ENCODE measurements around the gene FGFR3. TPM values are rescaled to one million over a fixed set of nuclear protein-coding genes. Genes with fewer than 3 reads are reported as not detected.
"Not testable (repeated sequence)": the region's sequence is repeated elsewhere in the genome, so short reads cannot be mapped to it uniquely, and the experiment has no call there.

The FGFR3 gene
- total RNA-seq, 2 donors from 2014 or later = 8.7 to 78.2 TPM

- TF ChIP-seq POLR2A (IDR thresholded peaks at IDR 0.05) (no peak), POLR2AphosphoS5 (IDR thresholded peaks at IDR 0.05) (no peak)
- TF ChIP-seq, protein P1, sequence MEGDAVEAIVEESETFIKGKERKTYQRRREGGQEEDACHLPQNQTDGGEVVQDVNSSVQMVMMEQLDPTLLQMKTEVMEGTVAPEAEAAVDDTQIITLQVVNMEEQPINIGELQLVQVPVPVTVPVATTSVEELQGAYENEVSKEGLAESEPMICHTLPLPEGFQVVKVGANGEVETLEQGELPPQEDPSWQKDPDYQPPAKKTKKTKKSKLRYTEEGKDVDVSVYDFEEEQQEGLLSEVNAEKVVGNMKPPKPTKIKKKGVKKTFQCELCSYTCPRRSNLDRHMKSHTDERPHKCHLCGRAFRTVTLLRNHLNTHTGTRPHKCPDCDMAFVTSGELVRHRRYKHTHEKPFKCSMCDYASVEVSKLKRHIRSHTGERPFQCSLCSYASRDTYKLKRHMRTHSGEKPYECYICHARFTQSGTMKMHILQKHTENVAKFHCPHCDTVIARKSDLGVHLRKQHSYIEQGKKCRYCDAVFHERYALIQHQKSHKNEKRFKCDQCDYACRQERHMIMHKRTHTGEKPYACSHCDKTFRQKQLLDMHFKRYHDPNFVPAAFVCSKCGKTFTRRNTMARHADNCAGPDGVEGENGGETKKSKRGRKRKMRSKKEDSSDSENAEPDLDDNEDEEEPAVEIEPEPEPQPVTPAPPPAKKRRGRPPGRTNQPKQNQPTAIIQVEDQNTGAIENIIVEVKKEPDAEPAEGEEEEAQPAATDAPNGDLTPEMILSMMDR (IDR thresholded peaks at IDR 0.05) = no peak
- DNase-seq (ENCODE audit: low spot score) = no peak
- H3K36me3 ChIP-seq = no peaks in the 10 kb centered on the region
- WGBS = 93% methylated on average over 13 of the region's 13 CpGs
- H3K27ac ChIP-seq = no peak overlapping the region
- H3K27me3 ChIP-seq (replicated peaks; ENCODE audit: insufficient read depth) = no peaks in the 10 kb centered on the region
- no peaks in the 10 kb centered on the region for H3K9me3 ChIP-seq
- intact Hi-C loops (cut with DNase I) = no loop called here
- no peak overlapping the region for H3K4me3 ChIP-seq
- H3K4me1 ChIP-seq (replicated peaks) = no peaks in the 10 kb centered on the region
Observed at GRCh38 chr4:1842339-1842895, 49.3 kb downstream of the FGFR3 start.

GRCh38 chr4:1842993-1843448 lies 49.9 kb downstream of the FGFR3 start:
- no peak for DNase-seq (ENCODE audit: low spot score)
- Histone ChIP-seq H3K9me3 (no peaks in the 10 kb centered on the region), H3K36me3 (no peaks in the 10 kb centered on the region), H3K4me3 (no peak overlapping the region), H3K4me1 (replicated peaks) (no peaks in the 10 kb centered on the region), H3K27ac (no peak overlapping the region), H3K27me3 (replicated peaks; ENCODE audit: insufficient read depth) (no peaks in the 10 kb centered on the region)
- no peak for TF ChIP-seq POLR2AphosphoS5 (IDR thresholded peaks at IDR 0.05)
- TF ChIP-seq POLR2A (IDR thresholded peaks at IDR 0.05) = no peak
- TF ChIP-seq, protein P1 (IDR thresholded peaks at IDR 0.05) = no peak
- WGBS = 86% methylated on average over 17 of the region's 17 CpGs
- intact Hi-C loops (cut with DNase I) = no loop called here

GRCh38 chr4:1843852-1844251 lies 50.8 kb downstream of the FGFR3 start:
- TF ChIP-seq POLR2A (IDR thresholded peaks at IDR 0.05) = no peak
- TF ChIP-seq, protein P1 (IDR thresholded peaks at IDR 0.05) = no peak
- no peak for TF ChIP-seq POLR2AphosphoS5 (IDR thresholded peaks at IDR 0.05)
- no peaks in the 10 kb centered on the region for H3K36me3 ChIP-seq
- no peak overlapping the region for H3K27ac ChIP-seq

GRCh38 chr4:1844618-1845017 lies 51.5 kb downstream of the FGFR3 start:
- 94% methylated on average over 10 of the region's 10 CpGs for WGBS
- H3K36me3 ChIP-seq; DNase-seq (ENCODE audit: low spot score); H3K4me1 ChIP-seq (replicated peaks); H3K27ac ChIP-seq; intact Hi-C loops (cut with DNase I); H3K4me3 ChIP-seq; H3K9me3 ChIP-seq; H3K27me3 ChIP-seq (replicated peaks; ENCODE audit: insufficient read depth): not testable (repeated sequence)

More at GRCh38 chr4:1843852-1844251, 50.8 kb downstream of the FGFR3 start:
- Histone ChIP-seq H3K4me1 (replicated peaks) (no peaks in the 10 kb centered on the region), H3K9me3 (no peaks in the 10 kb centered on the region), H3K27me3 (replicated peaks; ENCODE audit: insufficient read depth) (no peaks in the 10 kb centered on the region), H3K4me3 (no peak overlapping the region)
- 77% methylated on average over 10 of the region's 10 CpGs for WGBS
- no peak for DNase-seq (ENCODE audit: low spot score)
- intact Hi-C loops (cut with DNase I) = no loop called here

DNA sequence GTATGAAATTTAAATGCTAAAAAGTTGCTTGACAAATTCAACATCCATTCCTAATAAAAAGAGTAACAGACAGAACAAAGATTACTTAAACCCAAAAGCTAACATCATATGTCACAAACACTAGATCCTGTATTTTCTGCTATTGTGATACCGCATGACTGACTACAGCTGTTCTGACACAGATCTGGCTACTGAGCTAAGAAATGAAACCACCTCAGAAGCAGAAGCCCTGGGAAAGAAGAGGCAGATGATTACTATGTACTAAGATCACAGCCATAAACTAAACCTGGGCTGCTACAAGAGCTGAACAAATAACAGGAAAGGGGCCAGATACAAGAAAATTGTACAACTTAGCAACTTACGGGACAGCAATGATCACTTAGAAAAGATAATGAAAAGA lies 53.5 kb downstream of the FGFR3 start:
- WGBS = 86% methylated on average over 2 of the region's 2 CpGs
- DNase-seq (ENCODE audit: low spot score) = no peak
- H3K4me1 ChIP-seq (replicated peaks) = no peaks in the 10 kb centered on the region
- no peak overlapping the region for H3K27ac ChIP-seq
- no peaks in the 10 kb centered on the region for H3K36me3 ChIP-seq
- TF ChIP-seq POLR2A (IDR thresholded peaks at IDR 0.05) (no peak), POLR2AphosphoS5 (IDR thresholded peaks at IDR 0.05) (no peak)
- TF ChIP-seq, protein P1 (IDR thresholded peaks at IDR 0.05) = no peak
- no peaks in the 10 kb centered on the region for H3K27me3 ChIP-seq (replicated peaks; ENCODE audit: insufficient read depth)
- intact Hi-C loops (cut with DNase I) = no loop called here
- no peaks in the 10 kb centered on the region for H3K9me3 ChIP-seq
- no peak overlapping the region for H3K4me3 ChIP-seq
